ENCODE data around the gene TCF7L2. TPM values are rescaled to one million over a fixed set of nuclear protein-coding genes. Genes with fewer than 3 reads are reported as not detected.

Gene TCF7L2
- total RNA-seq, 3 donors from 2014 or later = 33.1 to 44.2 (median 34.1) TPM

DNA sequence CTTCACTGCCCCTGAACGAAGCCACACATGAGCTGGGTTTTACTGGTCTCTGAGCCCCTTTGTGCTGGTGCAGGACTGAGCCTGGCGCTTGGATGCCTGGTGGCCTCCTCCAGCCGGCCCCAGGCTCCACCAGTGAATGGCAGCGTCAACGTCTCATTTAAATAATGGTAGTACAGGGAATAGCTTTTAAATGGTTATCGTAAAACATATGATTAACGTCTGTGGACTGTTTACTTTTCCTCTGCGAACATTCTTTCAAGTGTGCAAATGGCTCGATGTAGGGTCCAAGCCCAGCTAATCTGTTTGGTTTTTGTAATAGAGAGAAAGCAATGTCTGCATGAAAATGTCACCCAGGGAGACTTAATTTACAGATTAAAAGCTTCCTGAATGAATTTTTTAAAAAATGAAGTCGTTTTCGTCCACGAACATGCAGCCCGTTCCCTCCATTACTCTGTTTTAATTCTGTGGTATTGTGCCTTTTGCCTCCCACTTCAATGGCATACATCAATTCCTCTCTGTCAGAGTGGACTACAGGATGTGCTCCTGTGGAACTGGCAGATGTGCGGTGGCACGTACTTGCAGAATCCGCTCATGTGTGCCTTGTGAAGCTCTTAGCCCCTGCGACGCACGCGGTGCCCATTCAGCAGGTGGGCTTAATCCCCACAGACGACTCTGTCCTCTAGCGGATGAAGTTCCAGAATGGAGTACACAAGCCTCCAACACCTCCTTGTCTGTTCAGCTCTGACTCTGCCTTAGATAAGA is 192.7 kb downstream of the TCF7L2 start:
- H3K36me3 ChIP-seq = peaks cover 4% of the 10 kb centered on the region

DNA sequence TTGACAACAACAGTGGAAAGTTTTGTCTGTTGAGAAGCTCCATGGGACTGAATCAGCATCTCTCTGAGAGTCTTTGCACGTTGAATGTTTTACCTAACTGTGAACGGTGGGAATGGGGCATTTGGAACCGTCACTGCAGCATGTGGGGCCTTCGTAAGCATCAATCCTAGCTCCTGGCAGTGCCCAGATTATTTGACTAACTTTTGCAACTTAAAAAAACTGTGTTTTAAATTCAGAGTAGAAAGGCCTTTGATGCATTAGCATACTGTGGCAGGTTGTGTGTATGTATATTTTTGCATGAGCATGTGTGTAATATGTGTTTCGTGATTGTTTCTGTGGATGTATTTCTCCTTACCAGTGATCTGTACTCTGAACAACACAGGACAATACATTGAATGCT is 194.5 kb downstream of the TCF7L2 start:
- TF ChIP-seq POLR2A (IDR thresholded peaks at IDR 0.05) (no peak), POLR2AphosphoS5 (IDR thresholded peaks at IDR 0.05) (no peak)
- TF ChIP-seq, protein P1, sequence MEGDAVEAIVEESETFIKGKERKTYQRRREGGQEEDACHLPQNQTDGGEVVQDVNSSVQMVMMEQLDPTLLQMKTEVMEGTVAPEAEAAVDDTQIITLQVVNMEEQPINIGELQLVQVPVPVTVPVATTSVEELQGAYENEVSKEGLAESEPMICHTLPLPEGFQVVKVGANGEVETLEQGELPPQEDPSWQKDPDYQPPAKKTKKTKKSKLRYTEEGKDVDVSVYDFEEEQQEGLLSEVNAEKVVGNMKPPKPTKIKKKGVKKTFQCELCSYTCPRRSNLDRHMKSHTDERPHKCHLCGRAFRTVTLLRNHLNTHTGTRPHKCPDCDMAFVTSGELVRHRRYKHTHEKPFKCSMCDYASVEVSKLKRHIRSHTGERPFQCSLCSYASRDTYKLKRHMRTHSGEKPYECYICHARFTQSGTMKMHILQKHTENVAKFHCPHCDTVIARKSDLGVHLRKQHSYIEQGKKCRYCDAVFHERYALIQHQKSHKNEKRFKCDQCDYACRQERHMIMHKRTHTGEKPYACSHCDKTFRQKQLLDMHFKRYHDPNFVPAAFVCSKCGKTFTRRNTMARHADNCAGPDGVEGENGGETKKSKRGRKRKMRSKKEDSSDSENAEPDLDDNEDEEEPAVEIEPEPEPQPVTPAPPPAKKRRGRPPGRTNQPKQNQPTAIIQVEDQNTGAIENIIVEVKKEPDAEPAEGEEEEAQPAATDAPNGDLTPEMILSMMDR (IDR thresholded peaks at IDR 0.05) = no peak
- Histone ChIP-seq H3K4me1 (no peaks in the 10 kb centered on the region), H3K27ac (no peak overlapping the region), H3K4me3 (no peak overlapping the region), H3K9me3 (no peaks in the 10 kb centered on the region), H3K36me3 (peaks cover 4% of the 10 kb centered on the region), H3K27me3 (no peaks in the 10 kb centered on the region)
- intact Hi-C loops (cut with DNase I; ENCODE audit: low total_unique reads) = no loop called here
- DNase-seq (ENCODE audit: low spot score in 2 of 2) = no peak

More for the DNA sequence above, 192.7 kb downstream of the TCF7L2 start:
- Histone ChIP-seq H3K9me3 (no peaks in the 10 kb centered on the region), H3K27me3 (no peaks in the 10 kb centered on the region), H3K4me1 (no peaks in the 10 kb centered on the region), H3K4me3 (no peak overlapping the region), H3K27ac (no peak overlapping the region)
- TF ChIP-seq POLR2AphosphoS5 (IDR thresholded peaks at IDR 0.05) = no peak
- intact Hi-C loops (cut with DNase I; ENCODE audit: low total_unique reads) = no loop called here
- DNase-seq (ENCODE audit: low spot score in 2 of 2) = no peak

DNA sequence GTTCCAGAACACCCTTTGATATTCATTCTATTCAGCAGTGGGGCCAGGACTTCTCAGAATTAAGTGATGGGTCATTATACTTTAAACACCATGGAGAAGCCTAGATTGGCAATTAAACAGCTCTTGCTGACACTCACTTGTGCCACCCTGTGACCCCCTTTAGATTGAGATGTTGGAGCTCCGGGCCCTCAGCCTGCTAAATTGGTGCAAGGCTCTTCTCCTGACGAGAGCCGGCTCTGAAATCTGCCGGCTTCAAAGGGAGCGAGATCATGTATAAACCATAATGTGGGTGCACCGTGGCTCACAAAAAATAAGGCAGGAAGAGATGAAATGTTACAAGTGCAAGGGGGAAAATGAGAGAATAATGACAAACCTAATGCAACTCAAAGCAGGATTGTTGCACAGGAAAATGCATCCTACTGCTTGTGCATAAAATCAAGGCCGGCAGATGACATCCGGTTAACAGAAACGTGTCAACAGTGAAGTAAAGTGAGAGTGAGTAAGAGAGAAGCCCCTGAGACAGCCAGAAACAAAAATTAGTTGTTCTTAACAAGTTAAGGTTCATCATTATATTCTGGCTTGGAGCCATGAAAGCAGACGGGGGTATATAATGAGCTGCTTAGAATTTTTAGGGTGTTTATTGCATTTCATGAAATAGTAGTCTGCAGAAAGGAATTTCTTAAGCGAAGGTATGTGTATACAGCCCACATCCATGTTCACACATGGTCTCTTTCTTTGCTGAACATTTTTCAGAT is 198.2 kb downstream of the TCF7L2 start:
- Histone ChIP-seq H3K36me3 (no peaks in the 10 kb centered on the region), H3K27ac (no peak overlapping the region), H3K4me1 (no peaks in the 10 kb centered on the region), H3K27me3 (no peaks in the 10 kb centered on the region), H3K4me3 (no peak overlapping the region), H3K9me3 (no peaks in the 10 kb centered on the region)
- TF ChIP-seq, protein P1 (IDR thresholded peaks at IDR 0.05) = no peak
- TF ChIP-seq POLR2A (IDR thresholded peaks at IDR 0.05) (no peak), POLR2AphosphoS5 (IDR thresholded peaks at IDR 0.05) (no peak)
- intact Hi-C loops (cut with DNase I; ENCODE audit: low total_unique reads) = no loop called here
- no peak for DNase-seq (ENCODE audit: low spot score in 2 of 2)

DNA sequence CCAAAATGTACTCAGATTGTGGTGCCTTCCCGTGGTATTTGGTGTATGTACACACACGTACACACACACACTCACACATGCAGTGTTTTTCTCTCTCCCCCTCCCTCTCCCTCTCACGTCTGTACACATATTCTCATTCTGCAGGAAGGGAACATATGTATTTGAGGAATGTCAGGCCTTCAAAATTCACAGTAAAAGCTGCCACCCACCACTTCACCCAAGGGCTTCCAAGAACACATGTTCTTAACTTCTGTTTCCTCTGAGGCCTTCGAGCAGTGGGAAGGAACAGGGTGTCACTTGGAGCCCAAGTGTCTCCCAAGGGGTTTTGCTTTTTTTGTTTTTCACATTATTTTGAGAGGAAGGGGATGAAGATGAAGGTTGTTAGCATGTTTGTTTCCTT is 198.9 kb downstream of the TCF7L2 start:
- no peak overlapping the region for H3K4me3 ChIP-seq
- intact Hi-C loops (cut with DNase I; ENCODE audit: low total_unique reads) = no loop called here
- no peaks in the 10 kb centered on the region for H3K36me3 ChIP-seq

DNA sequence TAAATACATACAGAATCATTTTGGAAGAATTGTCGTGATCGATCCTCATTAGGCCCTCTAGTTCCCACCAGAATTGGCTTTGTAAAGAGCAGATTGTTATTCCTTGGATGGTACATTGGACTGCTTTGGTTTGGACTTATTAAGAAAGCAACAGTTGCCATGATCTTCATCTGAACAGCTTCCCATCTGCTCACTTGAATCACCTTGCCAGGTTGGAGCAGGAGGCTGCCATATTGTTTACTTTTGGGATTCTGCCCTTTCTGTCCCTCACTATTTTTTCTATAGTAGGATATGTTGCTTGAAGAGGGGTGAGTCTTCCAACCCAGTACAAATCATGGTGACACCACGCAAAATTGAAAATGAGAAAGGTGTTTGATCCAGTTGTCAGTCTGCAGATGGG is 199.6 kb downstream of the TCF7L2 start:
- Histone ChIP-seq H3K4me1 (no peaks in the 10 kb centered on the region), H3K9me3 (no peaks in the 10 kb centered on the region), H3K36me3 (no peaks in the 10 kb centered on the region), H3K4me3 (no peak overlapping the region), H3K27me3 (no peaks in the 10 kb centered on the region), H3K27ac (no peak overlapping the region)
- intact Hi-C loops (cut with DNase I; ENCODE audit: low total_unique reads) = no loop called here
- no peak for DNase-seq (ENCODE audit: low spot score in 2 of 2)
- TF ChIP-seq POLR2A (IDR thresholded peaks at IDR 0.05) (no peak), POLR2AphosphoS5 (IDR thresholded peaks at IDR 0.05) (no peak)
- TF ChIP-seq, protein P1 (IDR thresholded peaks at IDR 0.05) = no peak

More for the DNA sequence above, 198.9 kb downstream of the TCF7L2 start:
- Histone ChIP-seq H3K9me3 (no peaks in the 10 kb centered on the region), H3K27me3 (no peaks in the 10 kb centered on the region), H3K27ac (peak overlapping the region in 1 of 2 donors; percentile 34), H3K4me1 (no peaks in the 10 kb centered on the region)
- no peak for DNase-seq (ENCODE audit: low spot score in 2 of 2)
- TF ChIP-seq POLR2A (IDR thresholded peaks at IDR 0.05) = no peak
- TF ChIP-seq, protein P1 (IDR thresholded peaks at IDR 0.05) = no peak
- TF ChIP-seq POLR2AphosphoS5 (IDR thresholded peaks at IDR 0.05) = no peak
